NB4 (cell line): ENCODE measurements around the gene SPSB1.

Experiments used
- DNase-seq: peaks from one replicate; pipeline ENCODE4 v3.0.0; 2010; ENCODE audit warnings: low read depth
- H3K4me3 ChIP-seq: one replicate; pipeline ENCODE4 v1.5.1; 2011; ENCODE audit warnings: mild to moderate bottlenecking, low read depth, low read length, moderate library complexity
- MYC ChIP-seq: IDR thresholded peaks from 2 replicates; pipeline ENCODE4 v1.6.1; 2011; ENCODE audit warnings: low read depth, low read length
- POLR2A ChIP-seq: IDR thresholded peaks from 2 replicates; pipeline ENCODE4 v1.6.1; 2011; ENCODE audit warnings: mild to moderate bottlenecking; ENCODE audit not compliant: insufficient read length; ENCODE audit errors: extremely low read depth
- TF ChIP-seq, protein P1 (sequence below): IDR thresholded peaks from 2 replicates; pipeline ENCODE4 v1.6.1; 2011; ENCODE audit warnings: low read depth, low read length
- TF ChIP-seq, protein P2 (sequence below): IDR thresholded peaks from one replicate; pipeline ENCODE4 v1.5.1; 2012; ENCODE audit warnings: low read depth, low read length

SPSB1 gene

DNA sequence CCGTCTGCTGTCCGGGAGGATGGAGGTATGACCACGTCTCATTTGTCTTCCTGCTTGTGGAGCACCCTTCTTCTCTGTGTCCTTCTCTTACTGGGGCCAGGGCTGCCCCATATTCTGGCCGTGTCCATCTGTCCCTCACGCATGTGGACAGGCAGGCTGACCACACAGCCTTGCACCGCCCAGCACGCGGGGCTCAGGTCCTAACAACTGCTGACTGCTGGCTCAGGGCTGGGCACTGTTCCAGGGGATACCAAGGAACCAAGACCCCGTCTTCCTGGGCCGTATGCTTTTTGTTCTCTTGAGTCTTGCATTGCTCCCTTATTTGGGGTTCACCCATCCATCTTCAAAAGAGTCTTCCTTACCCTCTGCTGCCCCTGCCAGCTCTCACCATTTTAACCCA is 17.5 kb upstream of the SPSB1 start:
- no peak for DNase-seq
- H3K4me3 ChIP-seq, result no peak overlapping the region
- TF ChIP-seq, protein P1, sequence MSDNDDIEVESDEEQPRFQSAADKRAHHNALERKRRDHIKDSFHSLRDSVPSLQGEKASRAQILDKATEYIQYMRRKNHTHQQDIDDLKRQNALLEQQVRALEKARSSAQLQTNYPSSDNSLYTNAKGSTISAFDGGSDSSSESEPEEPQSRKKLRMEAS, result no peak
- TF ChIP-seq POLR2A, result no peak
- TF ChIP-seq, protein P2, sequence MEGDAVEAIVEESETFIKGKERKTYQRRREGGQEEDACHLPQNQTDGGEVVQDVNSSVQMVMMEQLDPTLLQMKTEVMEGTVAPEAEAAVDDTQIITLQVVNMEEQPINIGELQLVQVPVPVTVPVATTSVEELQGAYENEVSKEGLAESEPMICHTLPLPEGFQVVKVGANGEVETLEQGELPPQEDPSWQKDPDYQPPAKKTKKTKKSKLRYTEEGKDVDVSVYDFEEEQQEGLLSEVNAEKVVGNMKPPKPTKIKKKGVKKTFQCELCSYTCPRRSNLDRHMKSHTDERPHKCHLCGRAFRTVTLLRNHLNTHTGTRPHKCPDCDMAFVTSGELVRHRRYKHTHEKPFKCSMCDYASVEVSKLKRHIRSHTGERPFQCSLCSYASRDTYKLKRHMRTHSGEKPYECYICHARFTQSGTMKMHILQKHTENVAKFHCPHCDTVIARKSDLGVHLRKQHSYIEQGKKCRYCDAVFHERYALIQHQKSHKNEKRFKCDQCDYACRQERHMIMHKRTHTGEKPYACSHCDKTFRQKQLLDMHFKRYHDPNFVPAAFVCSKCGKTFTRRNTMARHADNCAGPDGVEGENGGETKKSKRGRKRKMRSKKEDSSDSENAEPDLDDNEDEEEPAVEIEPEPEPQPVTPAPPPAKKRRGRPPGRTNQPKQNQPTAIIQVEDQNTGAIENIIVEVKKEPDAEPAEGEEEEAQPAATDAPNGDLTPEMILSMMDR, result no peak
- TF ChIP-seq MYC, result no peak

DNA sequence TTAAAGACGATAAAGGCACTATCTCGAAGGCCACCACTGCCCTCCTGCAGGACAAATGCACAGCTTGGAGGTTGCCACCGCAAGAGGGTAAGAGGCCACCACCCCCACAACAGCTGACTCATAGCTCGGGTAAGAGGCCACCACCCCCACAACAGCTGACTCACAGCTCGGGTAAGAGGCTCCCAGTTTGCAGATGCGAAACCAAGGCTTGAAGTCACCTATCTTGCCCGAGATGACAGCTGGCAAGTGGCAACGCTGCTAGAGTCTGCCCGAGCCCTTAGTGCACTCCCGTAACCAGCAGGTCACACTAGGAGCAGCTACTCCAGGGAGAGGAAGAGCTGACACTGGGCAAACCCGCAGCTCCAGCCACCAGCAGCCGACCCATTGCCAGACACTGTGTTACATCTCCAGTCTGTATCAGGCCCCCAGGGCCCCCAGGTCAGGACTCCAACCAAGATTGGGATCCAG is 17.1 kb upstream of the SPSB1 start:
- DNase-seq, result peak; percentile 92
- no peak overlapping the region for H3K4me3 ChIP-seq
- TF ChIP-seq POLR2A (no peak), MYC (0 out of 2 replicates have a peak, but pooled peaks have one; percentile 11)
- TF ChIP-seq, protein P1, result 0 out of 2 replicates have a peak, but pooled peaks have one; percentile 36

DNA sequence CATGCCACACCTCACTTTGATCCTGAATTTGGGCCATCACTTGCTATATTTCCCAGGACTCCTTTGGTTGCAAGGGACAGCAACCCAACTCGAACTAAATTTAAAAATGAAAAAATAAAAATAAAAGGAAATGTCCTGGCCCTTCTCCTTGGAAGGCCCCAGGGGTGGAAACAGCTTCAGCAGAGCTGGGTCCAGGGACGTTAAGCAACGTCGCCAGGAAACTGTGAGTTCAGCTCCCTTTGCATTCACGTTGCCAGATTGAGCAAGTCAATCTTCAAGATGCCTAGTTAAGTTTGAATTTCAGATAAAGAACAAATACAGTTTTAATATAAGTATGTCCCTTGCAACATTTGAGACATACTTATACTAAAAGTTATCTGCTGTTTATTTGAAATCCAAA is 14.6 kb upstream of the SPSB1 start:
- H3K4me3 ChIP-seq, result no peak overlapping the region
- TF ChIP-seq, protein P2, result no peak
- TF ChIP-seq POLR2A (no peak), MYC (no peak)
- TF ChIP-seq, protein P1, result no peak
- DNase-seq, result no peak

DNA sequence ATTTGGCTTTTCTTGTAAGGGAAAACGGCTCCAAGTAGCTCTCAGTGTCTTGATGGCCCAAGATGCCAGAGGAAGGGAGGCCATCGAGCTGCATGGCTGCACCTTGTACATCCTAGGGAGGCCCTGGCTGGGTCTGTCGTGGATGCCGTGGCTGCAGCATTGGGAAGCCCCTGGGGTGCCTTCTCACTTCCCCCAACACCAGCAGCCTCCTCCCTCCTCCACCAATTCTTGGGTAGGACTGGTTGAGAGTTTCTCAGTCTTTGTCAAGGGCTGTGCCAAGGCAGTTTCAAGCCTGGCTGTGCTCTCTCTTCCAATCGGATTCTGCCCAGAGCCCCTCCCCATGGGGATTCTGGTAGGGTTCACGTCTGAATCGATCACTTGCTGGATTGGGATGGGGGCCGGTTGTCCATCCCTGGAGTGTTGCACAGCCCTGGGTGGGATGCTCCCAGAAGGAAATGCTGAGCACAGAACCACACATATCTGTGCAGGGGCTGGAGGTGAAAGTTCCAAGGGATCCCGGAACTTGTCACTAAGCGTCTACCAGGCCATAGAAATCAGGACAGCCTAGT is 14.0 kb upstream of the SPSB1 start:
- H3K4me3 ChIP-seq, result no peak overlapping the region
- TF ChIP-seq MYC (no peak), POLR2A (no peak)
- TF ChIP-seq, protein P2, result no peak
- TF ChIP-seq, protein P1, result no peak

DNA sequence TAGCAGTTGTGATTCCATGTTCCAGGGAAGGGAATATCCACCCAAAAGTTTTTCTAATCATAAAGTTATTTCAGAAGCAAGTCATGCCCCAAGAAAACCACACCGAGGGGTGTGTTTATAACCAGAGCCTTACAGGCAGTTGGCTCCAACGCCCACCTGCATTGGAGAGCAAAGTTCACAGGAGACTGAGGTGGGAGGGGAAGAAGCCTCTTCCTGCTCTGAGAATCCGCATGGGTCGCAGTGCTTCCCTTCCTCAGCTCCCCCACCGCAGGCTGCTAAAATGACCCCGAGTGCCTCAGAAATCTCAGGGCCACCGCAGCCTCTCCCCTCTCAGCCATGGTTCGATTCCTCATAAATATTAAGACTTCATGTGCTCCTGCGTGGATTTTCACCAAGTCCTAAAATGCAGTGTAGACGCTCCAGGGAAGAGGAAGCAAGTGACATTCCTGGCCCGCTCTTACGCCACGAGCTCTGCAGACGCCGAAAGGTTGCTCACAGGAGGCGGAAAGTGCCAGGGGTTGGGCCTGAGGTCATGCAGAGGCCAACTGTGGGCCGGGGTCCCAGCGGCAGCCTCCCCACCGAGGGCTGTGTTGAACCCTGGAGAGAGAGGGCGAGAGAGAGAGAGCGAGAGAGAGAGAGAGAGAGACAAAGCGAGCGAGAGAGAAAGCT is 13.4 kb upstream of the SPSB1 start:
- H3K4me3 ChIP-seq, result no peak overlapping the region
- TF ChIP-seq, protein P1, result no peak
- no peak for TF ChIP-seq MYC
- no peak for DNase-seq

More for the DNA sequence above, 14.0 kb upstream of the SPSB1 start:
- no peak for DNase-seq

DNA sequence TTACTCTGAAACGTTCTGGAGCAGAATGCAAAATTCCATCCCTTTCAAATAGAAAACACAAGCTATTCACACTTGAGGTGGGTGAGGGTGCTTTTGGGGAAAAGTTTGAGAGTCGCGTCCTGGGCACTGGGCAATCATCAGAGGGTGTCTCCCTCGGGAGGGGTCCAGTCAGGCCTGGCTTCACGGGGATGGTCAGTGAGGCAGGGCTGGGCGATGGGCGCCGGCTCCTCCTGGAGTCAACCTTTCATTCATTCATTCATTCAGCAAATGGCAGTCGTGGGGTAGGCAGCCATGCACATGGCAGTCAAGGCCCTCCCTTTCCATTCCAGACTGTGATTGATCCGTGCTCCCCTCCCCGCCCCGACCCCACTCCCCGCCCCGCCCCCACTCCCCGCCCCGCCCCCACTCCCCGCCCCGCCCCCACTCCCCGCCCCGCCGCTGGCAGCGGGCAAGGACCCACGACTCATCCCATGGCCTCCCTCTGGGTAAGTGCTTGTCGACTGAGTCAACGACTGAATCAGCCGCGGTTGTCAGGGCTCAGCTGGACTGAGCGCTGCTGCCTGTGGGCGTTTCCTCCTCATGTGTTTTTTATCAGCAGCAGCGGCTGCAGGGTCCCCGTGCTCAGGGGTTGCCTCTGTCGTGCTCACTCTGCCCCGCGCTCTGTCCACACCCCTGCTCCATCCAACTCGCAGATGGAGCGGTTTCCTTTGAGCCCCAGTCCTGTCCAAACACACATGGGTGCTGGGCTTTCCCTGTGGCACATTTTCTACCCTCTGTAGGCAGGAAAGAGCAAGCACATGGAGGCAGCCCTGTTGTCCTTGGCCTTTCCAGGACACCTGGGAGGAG is 12.5 kb upstream of the SPSB1 start:
- TF ChIP-seq POLR2A (no peak), MYC (no peak)
- TF ChIP-seq, protein P2, result no peak
- TF ChIP-seq, protein P1, result no peak
- H3K4me3 ChIP-seq, result no peak overlapping the region

More for the DNA sequence above, 12.5 kb upstream of the SPSB1 start:
- peak; percentile 51 for DNase-seq
